HCT116 (cell line): ENCODE data around the gene PRKCH. TPM values are rescaled to one million over a fixed set of nuclear protein-coding genes. Genes with fewer than 3 reads are reported as not detected.

Experiments
- ATAC-seq: fragments of 200-7000 bp; cut with Tn5 transposase; 2 replicates; pipeline ENCODE4 v1.9.1; 2020; ENCODE audit warnings: mild to moderate bottlenecking, moderate library complexity
- BruUV-seq: library from RNA; stranded (reverse); fragments of 400-500 nt; replicated peaks from 2 replicates; lab custom pipeline; 2021; lab: Mats Ljungman, UMichigan
- CTCF ChIA-PET: fragments of 300-600 bp; sonication (Branson Sonifier 250); formaldehyde crosslinking; loops from one replicate; lab custom pipeline; 2021; ENCODE audit warnings: antibody characterized with exemption; lab: Charles Lee
- POLR2A ChIA-PET: fragments of 300-600, 350-600 bp; sonication (Branson Sonifier 250); formaldehyde crosslinking; loops from one replicate; lab custom pipeline; 2021; ENCODE audit warnings: antibody characterized with exemption; lab: Charles Lee
- RAD21 ChIA-PET, 2 experiments: fragments of 300-600 bp; sonication (Branson Sonifier 250); formaldehyde crosslinking; loops; one replicate each; lab custom pipeline; 2023; ENCODE audit warnings: low total read pairs in 2 of 2; ENCODE audit not compliant: uncharacterized antibody in 2 of 2, unreplicated experiment in 2 of 2, low non-redundant PET in 1 of 2; lab: Charles Lee
- DNase-seq: peaks from one replicate; pipeline ENCODE4 v3.0.0-alpha.2; 2010; ENCODE audit warnings: low read depth, low spot score
- H2AFZ ChIP-seq: fragments of 200-600 bp; shearing (Covaris generic), sonication (generic); 2 replicates; pipeline ENCODE4 v1.6.1; 2017; ENCODE audit warnings: low read depth, mixed run types, mixed read lengths, antibody characterized with exemption, low read length; ENCODE audit not compliant: poor library complexity, severe bottlenecking
- H3K27ac ChIP-seq: 2 replicates; pipeline ENCODE4 v1.5.1; 2012; ENCODE audit warnings: low read depth, low read length
- H3K27me3 ChIP-seq: fragments of 200-600 bp; sonication (generic); 2 replicates; pipeline ENCODE4 v1.6.1; 2016; ENCODE audit warnings: mixed run types, low read length, mixed read lengths; ENCODE audit not compliant: insufficient read depth
- H3K36me3 ChIP-seq, 2 experiments: fragments of 200-500 bp in 1 of 2; fragments of 200-600 bp in 1 of 2; sonication (Bioruptor generic) in 1 of 2; sonication (generic) in 1 of 2; 2 replicates each; pipeline versions ENCODE4 v1.5.1 to v1.6.1; 2014 to 2016; ENCODE audit warnings: low read length in 2 of 2, inconsistent platforms in 1 of 2, mixed read lengths in 1 of 2, mixed run types in 1 of 2; ENCODE audit not compliant: insufficient read depth in 2 of 2, control insufficient read depth in 1 of 2
- H3K4me1 ChIP-seq, 2 experiments: fragments of 200-600 bp in 1 of 2; sonication (generic) in 1 of 2; 2 replicates each; pipeline versions ENCODE4 v1.5.1 to v1.6.1; 2012 to 2017; ENCODE audit warnings: low read length in 2 of 2, inconsistent platforms in 1 of 2, mild to moderate bottlenecking in 1 of 2, mixed read lengths in 1 of 2, mixed run types in 1 of 2, moderate library complexity in 1 of 2; ENCODE audit not compliant: insufficient read depth in 2 of 2, control insufficient read depth in 1 of 2
- H3K4me2 ChIP-seq: fragments of 200-600 bp; sonication (generic); 2 replicates; pipeline ENCODE4 v1.6.1; 2017; ENCODE audit warnings: mixed run types, low read length, mixed read lengths
- H3K4me3 ChIP-seq, 2 experiments: fragments of 200-600 bp in 1 of 2; sonication (generic) in 1 of 2; replicated peaks in 1 of 2; 2 replicates each; pipeline ENCODE4 v1.5.1; 2011 to 2016; ENCODE audit warnings: low read length in 2 of 2, control low read depth in 1 of 2, low read depth in 1 of 2, mild to moderate bottlenecking in 1 of 2, mixed read lengths in 1 of 2, mixed run types in 1 of 2
- H3K79me2 ChIP-seq: fragments of 200-600 bp; sonication (generic); 2 replicates; pipeline ENCODE4 v1.6.1; 2017; ENCODE audit warnings: mild to moderate bottlenecking, mixed run types, low read length, moderate library complexity, mixed read lengths; ENCODE audit not compliant: insufficient read depth
- H3K9ac ChIP-seq: fragments of 200-600 bp; sonication (generic); 2 replicates; pipeline ENCODE4 v1.6.1; 2016; ENCODE audit warnings: low read length, mixed read lengths
- H3K9me2 ChIP-seq: fragments of 200-600 bp; sonication (generic), shearing (Covaris generic); 2 replicates; pipeline ENCODE4 v1.6.1; 2017; ENCODE audit warnings: mixed run types, mild to moderate bottlenecking, moderate library complexity; ENCODE audit not compliant: insufficient read depth
- H3K9me3 ChIP-seq, 2 experiments: fragments of 200-500 bp in 1 of 2; fragments of 200-600 bp in 1 of 2; sonication (Bioruptor generic) in 1 of 2; sonication (generic) in 1 of 2; 2 replicates each; pipeline ENCODE4 v1.6.1; 2014 to 2017; ENCODE audit warnings: low read length in 2 of 2, mixed read lengths in 2 of 2, inconsistent platforms in 1 of 2, low read depth in 1 of 2, mild to moderate bottlenecking in 1 of 2, mixed run types in 1 of 2, moderate library complexity in 1 of 2; ENCODE audit not compliant: control insufficient read depth in 1 of 2, insufficient read depth in 1 of 2
- H4K20me1 ChIP-seq: fragments of 200-600 bp; sonication (generic), shearing (Covaris generic); 2 replicates; pipeline ENCODE4 v1.6.1; 2017; ENCODE audit warnings: mixed run types, mild to moderate bottlenecking, moderate library complexity; ENCODE audit not compliant: insufficient read depth
- EGR1 ChIP-seq: IDR thresholded peaks from 2 replicates; pipeline ENCODE4 v1.6.1; 2012; ENCODE audit warnings: low read depth
- EZH2 ChIP-seq: fragments of 200-600 bp; sonication (generic); IDR thresholded peaks from 2 replicates; pipeline ENCODE4 v1.6.1; 2017; ENCODE audit warnings: antibody characterized with exemption, mixed run types
- EZH2phosphoT487 ChIP-seq: fragments of 200-600 bp; IDR thresholded peaks from 2 replicates; pipeline ENCODE4 v1.6.1; 2018; ENCODE audit warnings: antibody characterized with exemption, borderline replicate concordance
- POLR2A ChIP-seq: IDR thresholded peaks from 2 replicates; pipeline ENCODE4 v1.7.0; 2011; ENCODE audit warnings: borderline replicate concordance; ENCODE audit not compliant: insufficient read depth, insufficient read length; ENCODE audit errors: extremely low read depth
- REST ChIP-seq: IDR thresholded peaks from 2 replicates; pipeline ENCODE4 v1.6.1; 2012; ENCODE audit warnings: low read depth
- SP1 ChIP-seq: IDR thresholded peaks from 2 replicates; pipeline ENCODE4 v1.6.1; 2012; ENCODE audit warnings: low read depth
- SRF ChIP-seq: IDR thresholded peaks from 2 replicates; pipeline ENCODE4 v1.6.1; 2012; ENCODE audit warnings: low read depth
- TCF7L2 ChIP-seq: IDR thresholded peaks from 2 replicates; pipeline ENCODE4 v1.7.0; 2011; ENCODE audit warnings: borderline replicate concordance, inconsistent platforms; ENCODE audit not compliant: insufficient read depth, insufficient read length; ENCODE audit errors: extremely low read depth
- YY1 ChIP-seq: IDR thresholded peaks from 2 replicates; pipeline ENCODE4 v1.6.1; 2011; ENCODE audit warnings: low read length, low read depth, moderate library complexity, mild to moderate bottlenecking; ENCODE audit not compliant: insufficient replicate concordance; ENCODE audit errors: extremely low read depth
- ZBTB33 ChIP-seq: IDR thresholded peaks from 2 replicates; pipeline ENCODE4 v1.6.1; 2011; ENCODE audit warnings: mild to moderate bottlenecking, low read length, moderate library complexity; ENCODE audit not compliant: insufficient replicate concordance; ENCODE audit errors: extremely low read depth
- ZFX ChIP-seq: fragments of 450-650 bp; IDR thresholded peaks from 2 replicates; pipeline ENCODE4 v1.6.1; 2017
- ZNF274 ChIP-seq: fragments of 200-500 bp; sonication (Bioruptor generic); IDR thresholded peaks from 2 replicates; pipeline ENCODE4 v1.6.1; 2014; ENCODE audit warnings: mild to moderate bottlenecking, low read depth, low read length, inconsistent platforms
- intact Hi-C: fragments of 100-400 bp; cut with micrococcal nuclease; formaldehyde crosslinking; loops from 2 replicates; pipeline ENCODE4 v1.10.0; 2022
- total RNA-seq: library from RNA; stranded (reverse); gene quantifications from one replicate; pipeline ENCODE4 v1.2.1, GENCODE V29; 2021; ENCODE audit not compliant: unreplicated experiment
- TF ChIP-seq, protein P1 (sequence below): IDR thresholded peaks from 2 replicates; pipeline ENCODE4 v1.6.1; 2012
- TF ChIP-seq, protein P2 (sequence below): IDR thresholded peaks from 2 replicates; pipeline ENCODE4 v1.6.1; 2012
- TF ChIP-seq, protein P3 (sequence below), 3 experiments: fragments of 200-600 bp in 1 of 3; sonication (generic) in 1 of 3; IDR thresholded peaks in 2 of 3; conservative IDR thresholded peaks in 1 of 3; 2 replicates each; pipeline ENCODE4 v1.5.1; 2012 to 2017; ENCODE audit warnings: low read depth in 2 of 3, low read length in 2 of 3, antibody characterized with exemption in 1 of 3, borderline replicate concordance in 1 of 3, control low read depth in 1 of 3, mild to moderate bottlenecking in 1 of 3, mixed read lengths in 1 of 3, mixed run types in 1 of 3, moderate library complexity in 1 of 3; ENCODE audit not compliant: insufficient read depth in 1 of 3

PRKCH gene
- total RNA-seq, 1 experiment from 2014 or later, result 16.6 TPM

DNA sequence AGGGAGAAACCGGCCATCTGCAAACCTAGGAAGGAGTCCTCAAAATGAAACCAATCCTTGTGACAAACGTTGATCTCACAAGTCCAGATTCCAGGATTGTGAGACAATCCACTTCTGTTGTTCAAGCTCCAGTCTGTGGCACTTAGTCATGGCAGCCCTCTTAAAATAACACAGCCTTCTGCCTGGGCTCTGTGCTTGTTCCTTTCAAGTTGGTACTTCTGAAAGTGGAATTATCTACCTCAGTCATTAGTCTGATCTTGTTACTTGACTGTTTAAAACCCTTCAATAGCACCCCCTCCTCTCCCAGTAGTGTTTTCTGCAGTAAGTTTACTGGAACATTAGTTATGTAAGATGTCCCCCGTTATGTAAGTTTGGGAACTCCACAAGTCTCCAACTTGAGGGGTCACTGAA lies 263.0 kb downstream of the PRKCH start:
- ChIA-PET CTCF (no interaction called here), POLR2A (interaction anchor here (0.9 kb wide), 1 partner anchor 111 kb away, joined by 3 read pairs; the partner anchor contains the start of gene HIF1A), RAD21 (no interaction called here)
- Histone ChIP-seq H3K36me3 (no peaks in the 10 kb centered on the region), H3K9me3 (no peaks in the 10 kb centered on the region), H3K79me2 (no peaks in the 10 kb centered on the region), H3K4me3 (no peak overlapping the region), H2AFZ (no peak overlapping the region), H3K27ac (no peak overlapping the region), H4K20me1 (no peaks in the 10 kb centered on the region), H3K4me2 (no peak overlapping the region), H3K9me2 (no peaks in the 10 kb centered on the region), H3K27me3 (no peaks in the 10 kb centered on the region), H3K4me1 (peaks cover 0 to 12% of the 10 kb centered on the region in 2 experiments; a peak in 2 of 4 replicates), H3K9ac (no peak overlapping the region)
- no peak for DNase-seq
- intact Hi-C loops, result no loop called here
- TF ChIP-seq ZNF274 (no peak), ZBTB33 (no peak), EGR1 (no peak), SP1 (no peak), POLR2A (no peak), EZH2 (no peak), EZH2phosphoT487 (no peak), ZFX (no peak), REST (no peak), TCF7L2 (no peak), SRF (no peak), YY1 (no peak)
- TF ChIP-seq, protein P1, sequence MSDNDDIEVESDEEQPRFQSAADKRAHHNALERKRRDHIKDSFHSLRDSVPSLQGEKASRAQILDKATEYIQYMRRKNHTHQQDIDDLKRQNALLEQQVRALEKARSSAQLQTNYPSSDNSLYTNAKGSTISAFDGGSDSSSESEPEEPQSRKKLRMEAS, result no peak
- TF ChIP-seq, protein P2, sequence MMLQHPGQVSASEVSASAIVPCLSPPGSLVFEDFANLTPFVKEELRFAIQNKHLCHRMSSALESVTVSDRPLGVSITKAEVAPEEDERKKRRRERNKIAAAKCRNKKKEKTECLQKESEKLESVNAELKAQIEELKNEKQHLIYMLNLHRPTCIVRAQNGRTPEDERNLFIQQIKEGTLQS, result no peak
- TF ChIP-seq, protein P3, sequence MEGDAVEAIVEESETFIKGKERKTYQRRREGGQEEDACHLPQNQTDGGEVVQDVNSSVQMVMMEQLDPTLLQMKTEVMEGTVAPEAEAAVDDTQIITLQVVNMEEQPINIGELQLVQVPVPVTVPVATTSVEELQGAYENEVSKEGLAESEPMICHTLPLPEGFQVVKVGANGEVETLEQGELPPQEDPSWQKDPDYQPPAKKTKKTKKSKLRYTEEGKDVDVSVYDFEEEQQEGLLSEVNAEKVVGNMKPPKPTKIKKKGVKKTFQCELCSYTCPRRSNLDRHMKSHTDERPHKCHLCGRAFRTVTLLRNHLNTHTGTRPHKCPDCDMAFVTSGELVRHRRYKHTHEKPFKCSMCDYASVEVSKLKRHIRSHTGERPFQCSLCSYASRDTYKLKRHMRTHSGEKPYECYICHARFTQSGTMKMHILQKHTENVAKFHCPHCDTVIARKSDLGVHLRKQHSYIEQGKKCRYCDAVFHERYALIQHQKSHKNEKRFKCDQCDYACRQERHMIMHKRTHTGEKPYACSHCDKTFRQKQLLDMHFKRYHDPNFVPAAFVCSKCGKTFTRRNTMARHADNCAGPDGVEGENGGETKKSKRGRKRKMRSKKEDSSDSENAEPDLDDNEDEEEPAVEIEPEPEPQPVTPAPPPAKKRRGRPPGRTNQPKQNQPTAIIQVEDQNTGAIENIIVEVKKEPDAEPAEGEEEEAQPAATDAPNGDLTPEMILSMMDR (IDR thresholded peaks at IDR 0.05 in 2 of 3, conservative IDR thresholded peaks at IDR 0.05 in 1 of 3; ENCODE audit: borderline replicate concordance in 1 of 3, insufficient read depth in 1 of 3, low read depth in 2 of 3, low read length in 2 of 3), result no peak
- no TSS peak for BruUV-seq
- ATAC-seq, result no peak
